K562 (cell line): ENCODE measurements around the gene RET.

ENCODE experiments used
- KDM5B ChIP-seq: fragments of 200-600 bp; sonication (generic); IDR thresholded peaks from 2 replicates; pipeline ENCODE4 v1.6.1; 2012; ENCODE audit warnings: low read depth, mild to moderate bottlenecking, moderate library complexity, low read length, control low read depth, inconsistent platforms; ENCODE audit not compliant: insufficient replicate concordance
- NFYB ChIP-seq: IDR thresholded peaks from 2 replicates; pipeline ENCODE4 v1.6.1; 2011; ENCODE audit warnings: mild to moderate bottlenecking, moderate library complexity; ENCODE audit not compliant: insufficient read length; ENCODE audit errors: extremely low read depth
- TF ChIP-seq, protein P1 (sequence below): fragments of 250-450 bp; sonication (Bioruptor Pico); IDR thresholded peaks from 2 replicates; pipeline ENCODE4 v1.8.0; 2021; ENCODE audit warnings: mild to moderate bottlenecking, moderate library complexity

GRCh38 chr10:43158636-43159035 is 81.8 kb downstream of the RET start:
- TF ChIP-seq KDM5B (no peak), NFYB (no peak)
- TF ChIP-seq, protein P1, sequence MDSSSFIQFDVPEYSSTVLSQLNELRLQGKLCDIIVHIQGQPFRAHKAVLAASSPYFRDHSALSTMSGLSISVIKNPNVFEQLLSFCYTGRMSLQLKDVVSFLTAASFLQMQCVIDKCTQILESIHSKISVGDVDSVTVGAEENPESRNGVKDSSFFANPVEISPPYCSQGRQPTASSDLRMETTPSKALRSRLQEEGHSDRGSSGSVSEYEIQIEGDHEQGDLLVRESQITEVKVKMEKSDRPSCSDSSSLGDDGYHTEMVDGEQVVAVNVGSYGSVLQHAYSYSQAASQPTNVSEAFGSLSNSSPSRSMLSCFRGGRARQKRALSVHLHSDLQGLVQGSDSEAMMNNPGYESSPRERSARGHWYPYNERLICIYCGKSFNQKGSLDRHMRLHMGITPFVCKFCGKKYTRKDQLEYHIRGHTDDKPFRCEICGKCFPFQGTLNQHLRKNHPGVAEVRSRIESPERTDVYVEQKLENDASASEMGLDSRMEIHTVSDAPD (CRISPR knock-in tag): no peak
